Breast epithelium (tissue), 4 donors: ENCODE measurements around the gene SEH1L. TPM values are rescaled to one million over a fixed set of nuclear protein-coding genes. Genes with fewer than 3 reads are reported as not detected.
"Not testable (repeated sequence)": the region's sequence is repeated elsewhere in the genome, so short reads cannot be mapped to it uniquely, and the experiment has no call there.

Experiments
- DNase-seq, 2 donors: peaks; one replicate each; pipeline ENCODE4 v3.0.0-alpha.2; 2019; ENCODE audit warnings: low spot score in 2 of 2
- H3K27ac ChIP-seq, 2 donors: fragments of 200-600 bp; sonication (generic) in 1 of 2; one replicate each; pipeline ENCODE4 v1.5.1; 2016 to 2019; ENCODE audit warnings: mild to moderate bottlenecking in 1 of 2
- H3K27me3 ChIP-seq, 2 donors: fragments of 200-600 bp; sonication (generic) in 1 of 2; one replicate each; pipeline versions ENCODE4 v1.5.1 to v1.6.0; 2017 to 2019; ENCODE audit warnings: control low read depth in 1 of 2, mild to moderate bottlenecking in 1 of 2
- H3K36me3 ChIP-seq: fragments of 200-600 bp; one replicate; pipeline ENCODE4 v1.5.1; 2019
- H3K4me1 ChIP-seq, 2 donors: fragments of 200-600 bp; sonication (generic); one replicate each; pipeline ENCODE4 v1.5.1; 2016 to 2019; ENCODE audit warnings: control low read depth in 1 of 2
- H3K4me3 ChIP-seq, 3 donors: fragments of 200-600 bp; sonication (generic); 1 replicate in 2 of 3; 2 replicates in 1 of 3; pipeline ENCODE4 v1.5.1; 2016 to 2019; ENCODE audit warnings: mild to moderate bottlenecking in 3 of 3, moderate library complexity in 2 of 3
- H3K9me3 ChIP-seq, 2 donors: fragments of 200-600 bp; sonication (generic) in 1 of 2; one replicate each; pipeline ENCODE4 v1.5.1; 2016 to 2019; ENCODE audit warnings: control low read depth in 1 of 2
- CTCF ChIP-seq, 3 donors: fragments of 450-650 bp; IDR thresholded peaks; one replicate each; pipeline ENCODE4 v1.5.1; 2016 to 2017; ENCODE audit warnings: antibody characterized with exemption in 3 of 3, mild to moderate bottlenecking in 3 of 3, moderate library complexity in 3 of 3
- POLR2A ChIP-seq: fragments of 450-650 bp; IDR thresholded peaks from one replicate; pipeline ENCODE4 v1.6.1; 2016; ENCODE audit warnings: antibody characterized with exemption, mild to moderate bottlenecking, moderate library complexity
- POLR2AphosphoS5 ChIP-seq, 3 donors: sonication (generic); formaldehyde crosslinking; IDR thresholded peaks; one replicate each; pipeline ENCODE4 v1.6.1; 2017; ENCODE audit warnings: antibody characterized with exemption in 3 of 3
- intact Hi-C: fragments of 100-400 bp; cut with DNase I; formaldehyde crosslinking; loops from one replicate; pipeline ENCODE4 v1.15.1; 2023; ENCODE audit warnings: low total_unique reads
- total RNA-seq, 3 donors: library from RNA; depleted of rRNA; stranded (reverse); fragments of >200 nt; gene quantifications; one replicate each; pipeline ENCODE4 v1.1.0, GENCODE V29; 2016

SEH1L gene
- total RNA-seq, 3 donors from 2014 or later: 29.6 to 45.6 (median 38.5) TPM

- Histone ChIP-seq H3K27me3 (no peaks in the 10 kb centered on the region), H3K4me3 (no peak overlapping the region), H3K27ac (no peak overlapping the region), H3K36me3 (no peaks in the 10 kb centered on the region), H3K9me3 (no peaks in the 10 kb centered on the region), H3K4me1 (no peaks in the 10 kb centered on the region)
- TF ChIP-seq CTCF (IDR thresholded peaks at IDR 0.05) (no peak), POLR2A (no peak), POLR2AphosphoS5 (IDR thresholded peaks at IDR 0.05) (no peak)
- no peak for DNase-seq
- intact Hi-C loops: no loop called here
Observed at GRCh38 chr18:12968619-12969018, 20.8 kb downstream of the SEH1L start.

DNA sequence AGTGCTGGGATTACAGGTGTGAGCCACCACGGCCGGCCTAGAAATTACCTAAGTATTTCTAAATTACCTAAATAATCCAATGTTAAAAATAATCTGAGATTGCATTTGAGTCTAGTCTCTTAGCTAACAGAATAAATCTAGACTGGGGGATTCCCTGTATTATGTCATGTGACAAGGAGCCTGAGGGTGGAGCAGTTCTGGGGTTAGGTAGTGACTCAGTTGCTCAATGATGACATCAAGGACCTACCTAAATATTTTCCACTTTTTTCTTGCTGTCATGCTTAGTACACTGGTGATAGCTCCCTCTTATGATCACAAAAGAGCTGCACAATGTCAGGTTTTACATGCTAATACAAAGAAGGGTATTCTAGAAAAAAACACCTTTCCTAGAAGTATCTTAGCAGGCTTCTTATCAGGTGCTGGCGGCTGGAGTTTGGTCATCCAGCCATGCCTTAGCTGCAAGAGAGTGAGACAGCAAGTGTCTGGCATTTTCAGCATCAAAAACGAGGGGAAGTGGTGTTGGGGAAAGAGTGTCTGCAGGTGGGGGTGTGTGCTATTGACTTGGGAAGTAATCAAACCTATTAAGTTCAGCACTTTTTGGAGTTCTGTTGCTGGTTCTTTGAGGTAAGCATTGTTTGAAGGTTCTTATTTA lies 25.9 kb downstream of the SEH1L start:
- no peak overlapping the region for H3K27ac ChIP-seq
- intact Hi-C loops: no loop called here
- H3K27me3 ChIP-seq: no peaks in the 10 kb centered on the region
- no peak overlapping the region for H3K4me3 ChIP-seq
- no peaks in the 10 kb centered on the region for H3K9me3 ChIP-seq
- no peak for DNase-seq
- TF ChIP-seq CTCF (IDR thresholded peaks at IDR 0.05) (no peak), POLR2AphosphoS5 (IDR thresholded peaks at IDR 0.05) (no peak), POLR2A (no peak)
- H3K4me1 ChIP-seq: no peaks in the 10 kb centered on the region
- H3K36me3 ChIP-seq: no peaks in the 10 kb centered on the region

DNA sequence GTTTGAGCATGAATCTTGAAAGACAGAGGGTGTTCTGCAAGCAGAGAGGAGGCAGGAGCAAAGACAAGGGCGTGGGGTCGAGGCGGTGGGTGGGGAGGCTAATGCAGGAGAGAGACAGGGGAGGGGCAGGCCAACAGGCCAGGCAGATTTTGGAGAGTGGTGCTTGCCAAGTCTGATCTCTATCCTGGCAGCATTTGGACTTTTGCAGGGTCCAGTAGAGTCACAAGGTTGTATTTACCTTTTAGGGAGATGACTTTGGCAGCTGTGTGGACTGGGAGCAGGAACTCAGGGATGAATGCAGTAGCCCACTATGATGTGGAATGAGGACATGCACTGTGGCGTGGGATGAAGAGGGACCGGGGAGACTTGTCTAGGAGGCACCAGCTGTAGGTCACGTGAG lies 27.7 kb downstream of the SEH1L start:
- DNase-seq: no peak
- Histone ChIP-seq H3K36me3 (no peaks in the 10 kb centered on the region), H3K4me3 (no peak overlapping the region), H3K4me1 (no peaks in the 10 kb centered on the region), H3K9me3 (no peaks in the 10 kb centered on the region), H3K27ac (no peak overlapping the region), H3K27me3 (no peaks in the 10 kb centered on the region)
- intact Hi-C loops: no loop called here
- TF ChIP-seq POLR2A: no peak
- no peak for TF ChIP-seq POLR2AphosphoS5 (IDR thresholded peaks at IDR 0.05)
- TF ChIP-seq CTCF (IDR thresholded peaks at IDR 0.05): no peak

- H3K4me1 ChIP-seq: no peaks in the 10 kb centered on the region
- DNase-seq: no peak
- H3K27ac ChIP-seq: no peak overlapping the region
- no peak for TF ChIP-seq CTCF (IDR thresholded peaks at IDR 0.05)
- no peak for TF ChIP-seq POLR2AphosphoS5 (IDR thresholded peaks at IDR 0.05)
- no peak for TF ChIP-seq POLR2A
- no peaks in the 10 kb centered on the region for H3K36me3 ChIP-seq
- H3K9me3 ChIP-seq: no peaks in the 10 kb centered on the region
- no peak overlapping the region for H3K4me3 ChIP-seq
- H3K27me3 ChIP-seq: no peaks in the 10 kb centered on the region
- intact Hi-C loops: no loop called here
Observed at GRCh38 chr18:12976305-12976704, 28.5 kb downstream of the SEH1L start.

DNA sequence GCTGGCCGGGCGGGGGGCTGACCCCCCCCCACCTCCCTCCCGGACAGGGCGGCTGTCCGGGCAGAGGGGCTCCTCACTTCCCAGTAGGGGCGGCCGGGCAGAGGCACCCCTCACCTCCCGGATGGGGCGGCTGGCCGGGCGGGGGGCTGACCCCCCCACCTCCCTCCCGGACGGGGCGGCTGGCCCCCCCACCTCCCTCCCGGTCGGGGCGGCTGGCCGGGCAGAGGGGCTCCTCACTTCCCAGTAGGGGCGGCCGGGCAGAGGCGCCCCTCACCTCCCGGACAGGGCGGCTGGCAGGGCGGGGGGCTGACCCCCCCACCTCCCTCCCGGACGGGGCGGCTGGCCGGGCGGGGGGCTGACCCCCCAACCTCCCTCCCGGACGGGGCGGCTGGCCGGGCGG lies 32.3 kb downstream of the SEH1L start:
- H3K27me3 ChIP-seq, H3K9me3 ChIP-seq, H3K36me3 ChIP-seq, DNase-seq, H3K4me1 ChIP-seq, intact Hi-C loops, H3K27ac ChIP-seq, H3K4me3 ChIP-seq: not testable (repeated sequence)
